Mucosa of descending colon (tissue), 3 donors: ENCODE data around the gene SLC25A36. TPM values are rescaled to one million over a fixed set of nuclear protein-coding genes. Genes with fewer than 3 reads are reported as not detected.
A peak's percentile ranks its signal among the peaks of the same experiment; 100 is the strongest.

Experiments used
- ATAC-seq: fragments of 200-7000 bp; cut with Tn5 transposase; one replicate; pipeline ENCODE4 v1.9.1; 2020; ENCODE audit warnings: mild to moderate bottlenecking, moderate library complexity
- DNase-seq, 3 donors: peaks; one replicate each; pipeline ENCODE4 v3.0.0-alpha.2; 2020
- H3K36me3 ChIP-seq: fragments of 200-600 bp; one replicate; pipeline ENCODE4 v1.8.0; 2021; ENCODE audit warnings: low read depth, mild to moderate bottlenecking
- H3K4me1 ChIP-seq: fragments of 200-600 bp; one replicate; pipeline ENCODE4 v1.8.0; 2021; ENCODE audit warnings: low read depth, mild to moderate bottlenecking
- H3K4me3 ChIP-seq: fragments of 200-600 bp; one replicate; pipeline ENCODE4 v1.8.0; 2021; ENCODE audit warnings: mild to moderate bottlenecking
- H3K9me3 ChIP-seq: fragments of 200-600 bp; one replicate; pipeline ENCODE4 v1.8.0; 2021; ENCODE audit warnings: mild to moderate bottlenecking
- CTCF ChIP-seq: fragments of 200-600 bp; IDR thresholded peaks from one replicate; pipeline ENCODE4 v1.8.0; 2022; ENCODE audit warnings: antibody characterized with exemption, mild to moderate bottlenecking
- intact Hi-C, 2 donors: fragments of 100-400 bp; cut with DNase I in 1 of 2; cut with micrococcal nuclease in 1 of 2; formaldehyde crosslinking; loops; one replicate each; pipeline versions ENCODE4 v1.11.0 to v1.11.1; 2022; cut with DNase I, micrococcal nuclease
- total RNA-seq, 3 donors: library from RNA; stranded (reverse); fragmentation: NEBNext Ultra II Directional in 2 of 3; extraction: Animal tissue kit (Norgen Biotek cat#: 25700) in 2 of 3; gene quantifications; one replicate each; pipeline versions ENCODE4 v1.2.1 to v1.2.4, GENCODE V29; 2021 to 2023
- donor health status: DM: no; HTN: no; CAD: no; lungs with moderate emphysema.
- donor health status: DM: no; HTN: no; CAD: no.
- donor health status: DM: no; HTN: yes; CAD: no.

The SLC25A36 gene
- total RNA-seq, 3 donors from 2014 or later, result 38.3 to 53.7 (median 47.5) TPM

DNA sequence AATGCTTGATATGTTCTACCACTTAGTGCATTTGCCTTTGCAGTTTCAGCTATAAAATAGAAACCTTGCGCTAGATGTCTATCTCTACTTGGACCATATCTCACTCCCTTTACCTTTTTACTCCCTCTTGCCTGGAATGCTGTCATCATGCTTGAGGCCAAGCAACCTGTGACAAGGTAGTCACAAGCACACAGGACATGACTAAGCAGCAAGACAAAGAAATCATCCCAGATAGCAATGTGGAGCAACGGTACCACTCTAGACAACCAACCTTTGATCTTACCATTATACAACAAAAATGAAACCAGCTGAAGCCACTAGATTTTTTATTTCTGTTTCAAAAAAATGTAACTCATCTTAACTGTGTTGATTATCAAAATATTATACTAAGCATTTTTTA, 59.0 kb downstream of the SLC25A36 start:
- DNase-seq (no peak), ATAC-seq (no peak)
- Histone ChIP-seq H3K4me3 (no peak overlapping the region), H3K4me1 (no peaks in the 10 kb centered on the region), H3K36me3 (no peaks in the 10 kb centered on the region), H3K9me3 (no peaks in the 10 kb centered on the region)
- intact Hi-C loops, result no loop called here
- no peak for TF ChIP-seq CTCF

DNA sequence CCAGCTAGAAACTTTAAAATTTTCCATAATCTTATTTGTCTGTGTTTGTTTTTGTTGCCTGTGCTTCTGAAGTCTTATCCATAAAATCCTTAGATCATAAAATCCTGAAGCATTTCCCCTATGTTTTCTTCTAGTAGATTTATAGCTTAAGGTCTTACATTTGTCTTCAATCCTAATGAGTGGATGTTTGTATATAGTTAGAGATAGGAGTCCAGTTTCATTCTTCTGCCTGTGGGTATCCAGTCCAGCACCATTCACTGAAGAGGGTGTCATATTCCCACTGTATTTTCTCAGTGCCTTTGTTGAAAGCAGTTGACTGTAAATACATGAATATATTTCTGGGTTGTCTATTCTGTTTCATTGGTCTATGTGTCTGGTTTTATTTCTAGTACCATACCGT, 64.7 kb downstream of the SLC25A36 start:
- TF ChIP-seq CTCF, result no peak
- DNase-seq (no peak), ATAC-seq (no peak)
- intact Hi-C loops, result no loop called here
- H3K9me3 ChIP-seq, result no peaks in the 10 kb centered on the region
- H3K4me1 ChIP-seq, result no peaks in the 10 kb centered on the region
- no peaks in the 10 kb centered on the region for H3K36me3 ChIP-seq
- no peak overlapping the region for H3K4me3 ChIP-seq

DNA sequence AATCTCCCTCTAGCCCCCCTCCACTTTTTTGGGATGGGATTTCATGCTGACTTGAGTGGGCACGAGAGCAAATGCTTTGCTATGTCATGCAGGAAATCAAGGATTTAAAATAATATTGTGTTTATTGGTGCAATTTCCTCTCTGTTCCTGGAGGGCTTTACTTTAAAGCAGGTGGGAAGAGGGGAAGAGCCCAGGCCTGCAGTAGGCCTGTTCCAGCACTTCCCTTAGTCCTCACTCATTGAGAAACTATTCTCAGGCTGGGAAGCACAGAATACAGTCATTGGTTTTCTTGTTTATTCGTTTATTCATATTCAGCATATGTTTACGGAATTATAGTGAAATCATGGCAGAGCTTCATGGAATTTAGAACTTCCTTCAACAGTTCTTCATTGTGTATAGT, 67.9 kb downstream of the SLC25A36 start:
- ATAC-seq (no peak), DNase-seq (no peak)
- intact Hi-C loops, result no loop called here
- no peak overlapping the region for H3K4me3 ChIP-seq
- H3K36me3 ChIP-seq, result no peaks in the 10 kb centered on the region
- H3K4me1 ChIP-seq, result no peaks in the 10 kb centered on the region
- no peak for TF ChIP-seq CTCF
- no peaks in the 10 kb centered on the region for H3K9me3 ChIP-seq

DNA sequence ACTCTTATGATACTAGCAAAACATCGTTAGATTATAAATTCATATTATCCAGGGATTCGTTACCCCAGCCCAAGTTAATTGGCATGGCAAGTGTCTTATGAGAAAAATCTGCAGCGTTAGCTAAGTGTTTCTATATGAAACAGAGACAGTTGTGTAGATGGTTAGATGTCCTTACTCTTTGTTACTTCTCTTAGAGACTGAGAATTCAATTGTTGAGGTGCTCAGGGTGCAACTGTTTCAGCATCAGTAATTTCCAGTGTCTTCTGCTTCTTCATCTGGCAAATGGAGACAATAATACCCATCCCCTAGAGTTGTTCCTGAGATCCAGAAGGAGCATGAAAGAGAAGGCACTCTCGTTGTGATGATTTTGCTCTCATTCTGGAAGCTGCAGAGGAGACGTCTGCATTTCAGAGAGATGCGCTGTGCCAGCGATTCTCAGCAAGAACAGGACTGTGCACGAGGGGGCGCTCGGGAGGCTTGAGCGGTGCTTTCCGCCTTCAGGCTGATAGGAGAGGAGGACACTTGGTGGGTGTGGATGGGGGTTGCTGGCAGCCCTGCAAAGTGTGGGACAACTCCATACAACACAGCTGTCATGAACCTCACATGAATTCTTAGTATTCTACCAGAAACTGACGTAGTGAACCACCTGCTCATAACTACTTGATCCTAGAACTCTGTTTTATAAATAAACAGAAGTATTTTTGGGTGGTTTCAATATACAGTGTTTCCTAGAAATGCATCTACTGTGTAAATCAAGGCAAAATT, 69.8 kb downstream of the SLC25A36 start:
- no peak overlapping the region for H3K4me3 ChIP-seq
- no peaks in the 10 kb centered on the region for H3K36me3 ChIP-seq
- TF ChIP-seq CTCF, result peak; percentile 37
- ATAC-seq, result peak; percentile 70
- intact Hi-C loops, result loop anchor here (5.0 to 10.0 kb wide), 2 partner anchors 96 to 183 kb away; no protein-coding TSS in a partner anchor
- no peaks in the 10 kb centered on the region for H3K4me1 ChIP-seq
- no peaks in the 10 kb centered on the region for H3K9me3 ChIP-seq
- peak; percentile 62 to 78 (median 75) for DNase-seq

DNA sequence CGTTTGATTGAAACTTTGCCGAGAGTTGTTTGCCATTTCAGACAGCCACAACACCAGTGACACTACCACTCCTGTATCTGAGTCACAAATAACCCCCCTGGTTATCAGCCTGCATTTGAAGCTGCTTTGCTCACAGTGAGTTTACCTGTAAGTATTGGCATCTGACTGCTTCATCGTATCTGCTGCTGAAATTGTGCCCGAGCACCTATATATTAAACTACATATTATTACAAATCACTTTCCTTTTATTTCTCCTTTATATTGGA, 70.3 kb downstream of the SLC25A36 start:
- intact Hi-C loops, result loop anchor here (5.0 to 10.0 kb wide), 2 partner anchors 95 to 183 kb away; no protein-coding TSS in a partner anchor
- no peak overlapping the region for H3K4me3 ChIP-seq
- H3K4me1 ChIP-seq, result no peaks in the 10 kb centered on the region
- TF ChIP-seq CTCF, result no peak
- no peak for ATAC-seq
- H3K36me3 ChIP-seq, result no peaks in the 10 kb centered on the region
- no peaks in the 10 kb centered on the region for H3K9me3 ChIP-seq
- DNase-seq, result no peak
